DMS153 (cell line): ENCODE measurements around the gene ACKR3.

Experiments
- DNase-seq: peaks from one replicate; lab custom pipeline; 2025; lab: John Stamatoyannopoulos, UW

The ACKR3 gene

DNA sequence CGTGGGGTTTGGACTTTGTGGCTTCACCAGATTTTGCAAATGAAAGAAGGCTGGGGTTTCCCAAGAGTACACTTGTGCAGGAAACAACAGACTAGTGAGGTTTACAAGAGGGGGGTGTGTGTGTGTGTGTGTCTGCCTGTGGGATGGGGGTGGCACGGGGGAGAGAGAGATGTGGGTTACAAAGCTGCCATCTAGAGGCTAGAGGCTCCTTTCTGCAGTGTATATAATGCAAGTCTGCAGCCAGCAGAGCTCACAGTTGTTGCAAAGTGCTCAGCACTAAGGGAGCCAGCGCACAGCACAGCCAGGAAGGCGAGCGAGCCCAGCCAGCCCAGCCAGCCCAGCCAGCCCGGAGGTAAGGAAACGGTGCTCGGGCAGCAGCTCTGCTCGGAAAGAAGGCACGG, at the start of gene ACKR3:
Gene ACKR3 (plus strand): TSS at position 253 of the 401 bp plus-strand sequence. CDS start 10,641 bp downstream, outside the sequence.
- DNase-seq = peak; percentile 88

DNA sequence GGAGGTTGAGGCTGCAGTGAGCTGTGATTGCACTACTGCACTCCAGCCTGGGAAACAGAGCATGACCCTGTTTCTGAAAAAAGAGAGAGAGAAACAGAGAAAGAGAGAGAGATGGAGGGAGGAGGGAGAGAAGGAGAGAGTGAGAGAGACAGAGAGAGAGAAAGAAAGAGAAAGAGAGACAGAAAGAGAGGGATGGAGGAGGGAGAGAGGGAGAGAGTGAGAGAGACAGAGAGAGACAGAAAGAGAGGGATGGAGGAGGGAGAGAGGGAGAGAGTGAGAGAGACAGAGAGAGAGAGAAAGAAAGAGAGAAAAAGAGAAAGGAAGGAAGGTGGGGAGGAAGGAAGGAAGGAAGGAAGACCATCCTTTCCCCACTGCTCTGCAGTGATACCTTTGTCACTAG, 48.1 kb upstream of the ACKR3 start:
- DNase-seq = no peak

DNA sequence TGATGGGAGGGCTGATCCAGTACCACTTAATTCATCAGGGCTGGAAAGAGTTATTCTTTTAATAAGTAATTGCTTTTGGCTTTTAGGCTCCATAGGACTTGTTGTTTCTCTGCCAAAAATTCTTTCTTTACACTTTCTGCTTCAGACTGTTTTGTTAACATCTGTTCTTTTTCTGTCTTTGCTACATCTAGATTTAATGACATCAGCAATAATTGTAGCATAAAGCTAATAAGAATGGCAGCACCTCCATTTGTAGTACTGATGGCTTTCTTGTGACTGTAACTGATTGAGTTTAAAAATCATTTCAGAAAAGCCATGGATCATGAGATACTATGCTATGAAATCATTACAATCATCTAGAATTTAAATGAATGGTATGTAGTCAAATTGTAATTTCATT, 46.4 kb upstream of the ACKR3 start:
- DNase-seq = no peak

DNA sequence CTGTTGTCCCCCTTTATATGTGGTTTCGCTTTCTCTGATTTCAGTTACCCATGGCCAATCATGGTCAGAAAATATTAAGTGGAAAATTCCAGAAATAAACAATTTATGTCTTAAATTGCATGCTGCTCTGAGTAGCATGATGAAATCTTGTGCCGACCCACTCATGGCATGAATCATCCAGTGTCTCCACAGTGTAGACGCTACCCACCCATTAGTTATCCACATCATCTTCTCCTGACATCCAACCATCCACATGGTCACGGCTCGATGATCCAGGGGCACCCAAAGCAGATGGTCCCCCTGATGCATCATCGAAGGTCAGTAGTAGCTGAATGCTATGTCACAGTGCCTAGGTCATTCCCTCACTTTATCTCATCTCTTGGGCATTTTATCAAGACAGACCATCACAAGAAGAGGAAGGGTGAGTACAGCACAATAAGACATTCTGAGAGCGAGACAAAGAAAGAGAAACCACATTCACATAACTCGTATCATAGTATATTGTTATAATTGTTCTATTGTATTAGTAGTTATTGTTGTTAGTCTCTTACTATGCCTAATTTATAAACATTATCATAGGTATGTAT, 44.1 kb upstream of the ACKR3 start:
- no peak for DNase-seq

DNA sequence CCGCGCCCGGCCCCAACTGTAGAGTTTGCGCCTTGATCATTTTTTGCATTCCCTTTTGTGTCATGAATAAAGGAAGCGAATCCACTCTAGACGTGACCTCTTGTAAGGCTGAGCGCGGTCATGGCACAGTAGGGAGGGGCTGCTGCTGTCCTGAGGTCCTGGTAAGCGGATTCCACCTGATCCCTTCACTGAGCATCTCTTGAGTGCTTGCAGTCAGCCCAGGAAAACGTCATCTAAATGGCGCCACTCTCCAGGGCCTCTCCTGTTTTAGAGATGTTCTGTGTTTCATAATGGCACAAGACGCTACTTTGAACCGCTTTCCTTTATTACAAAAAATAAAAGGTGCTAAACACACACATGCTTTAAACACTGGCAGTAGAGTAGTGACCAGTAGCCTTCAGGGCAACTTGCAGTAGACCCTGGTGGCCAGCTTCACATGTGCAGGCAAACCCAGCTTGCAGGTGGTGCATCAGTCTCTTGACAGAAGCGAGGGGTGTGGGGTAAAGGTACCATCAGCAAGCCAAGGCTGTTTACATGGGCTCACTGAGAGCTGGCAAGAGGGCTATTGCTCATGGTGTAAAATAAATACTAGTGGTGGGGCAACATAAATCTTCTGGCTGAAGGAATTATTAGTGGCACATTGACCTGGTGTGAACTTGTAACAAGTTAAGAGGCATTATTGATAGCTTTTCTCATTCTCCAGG, 43.0 kb upstream of the ACKR3 start:
- DNase-seq = peak; percentile 77

DNA sequence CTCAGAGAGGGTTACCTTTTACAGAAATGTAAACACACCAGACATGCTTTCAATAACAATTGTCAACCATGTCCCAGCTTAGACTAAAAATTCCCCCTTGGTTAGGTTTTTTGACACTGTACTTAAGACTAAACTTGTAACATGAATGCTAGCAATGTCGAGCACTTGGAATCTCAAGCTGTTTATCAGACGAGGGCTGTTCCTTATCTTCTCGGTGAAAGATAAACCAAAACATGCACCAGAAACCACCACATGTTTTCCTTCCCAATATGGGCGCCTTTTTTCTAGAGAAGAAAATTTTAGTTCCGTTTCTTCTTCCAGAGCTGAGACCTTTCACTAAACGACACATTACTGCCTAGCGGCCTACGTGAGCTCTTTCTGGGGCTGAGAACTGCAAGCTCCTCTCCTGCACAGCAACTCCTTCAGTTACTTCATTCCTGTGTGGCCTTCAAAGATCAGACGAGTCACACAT, 42.4 kb upstream of the ACKR3 start:
- DNase-seq = no peak

DNA sequence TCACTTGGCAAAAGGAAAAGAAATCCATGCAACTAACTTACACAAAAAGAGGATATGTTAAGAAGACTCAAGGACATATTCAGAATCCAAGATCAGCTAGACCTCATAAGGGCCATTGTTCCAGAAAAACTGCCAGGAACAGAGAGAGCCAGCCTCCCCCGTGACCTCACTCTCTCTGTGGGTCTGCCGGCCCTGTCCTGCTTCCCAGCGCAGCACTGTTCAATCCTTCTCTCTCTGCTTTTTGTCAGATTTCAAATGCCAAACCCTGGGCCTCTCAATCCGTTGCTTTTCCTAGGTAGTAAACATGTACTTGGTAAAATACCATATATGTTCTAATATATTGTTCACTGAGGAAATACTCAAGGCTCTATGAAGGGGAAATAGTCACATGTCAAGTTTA, 40.0 kb upstream of the ACKR3 start:
- DNase-seq = no peak

DNA sequence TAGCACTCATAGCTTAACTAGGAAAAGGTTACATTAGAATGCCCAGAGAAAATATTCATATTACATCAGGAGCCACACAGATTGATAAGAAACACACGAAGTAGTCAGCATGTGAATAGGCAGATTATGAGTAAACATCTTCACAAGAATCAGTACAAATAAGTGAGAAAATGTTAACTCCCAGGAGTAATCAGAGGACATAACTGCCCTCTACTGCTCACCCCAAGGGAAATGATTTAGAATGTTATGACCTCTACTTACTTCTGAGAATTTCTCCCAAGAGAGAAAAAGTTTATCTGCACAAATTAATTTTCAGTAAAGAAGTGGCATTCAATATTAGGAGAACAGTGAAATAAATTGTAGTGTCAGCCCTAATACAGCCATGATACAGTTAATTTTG, 39.1 kb upstream of the ACKR3 start:
- no peak for DNase-seq

DNA sequence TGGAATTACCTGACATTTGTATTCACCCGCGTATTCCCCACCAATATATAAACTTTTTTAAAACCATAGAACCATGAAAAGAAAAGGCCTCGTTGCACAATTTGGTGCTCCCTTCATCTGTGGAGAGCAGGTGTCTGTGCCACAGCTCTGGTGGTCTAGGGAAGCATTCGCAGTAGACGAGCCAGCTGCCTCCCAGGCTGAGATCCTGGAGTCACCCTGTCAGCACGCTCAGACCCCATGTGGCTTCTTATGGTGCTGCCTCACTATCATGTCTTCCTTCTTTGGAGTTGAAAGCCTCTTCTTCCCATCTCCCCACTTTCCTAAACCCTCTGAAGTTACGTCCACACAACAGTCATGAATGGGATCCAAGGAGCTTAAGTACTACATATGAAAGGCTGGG, 38.4 kb upstream of the ACKR3 start:
- DNase-seq = no peak

DNA sequence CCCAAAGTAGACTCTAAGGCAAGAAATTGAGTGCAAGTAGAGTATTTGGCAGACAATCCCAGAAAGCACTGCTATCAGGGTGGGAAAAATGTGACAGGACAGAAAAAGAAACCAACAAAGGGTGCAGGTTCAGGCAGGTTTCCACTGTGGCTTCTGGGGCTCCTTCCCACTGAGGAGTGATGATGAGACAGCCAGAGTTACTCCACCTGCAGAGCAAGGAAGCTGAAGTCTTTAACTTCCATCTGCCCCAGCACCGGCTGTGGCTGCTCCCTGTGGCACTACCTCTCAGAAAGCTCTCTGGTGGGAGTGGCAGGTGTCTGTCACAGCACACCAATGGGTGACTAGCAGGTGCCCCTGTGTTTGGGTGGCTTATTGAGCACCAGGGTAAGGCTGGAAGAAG, 37.6 kb upstream of the ACKR3 start:
- DNase-seq = no peak

DNA sequence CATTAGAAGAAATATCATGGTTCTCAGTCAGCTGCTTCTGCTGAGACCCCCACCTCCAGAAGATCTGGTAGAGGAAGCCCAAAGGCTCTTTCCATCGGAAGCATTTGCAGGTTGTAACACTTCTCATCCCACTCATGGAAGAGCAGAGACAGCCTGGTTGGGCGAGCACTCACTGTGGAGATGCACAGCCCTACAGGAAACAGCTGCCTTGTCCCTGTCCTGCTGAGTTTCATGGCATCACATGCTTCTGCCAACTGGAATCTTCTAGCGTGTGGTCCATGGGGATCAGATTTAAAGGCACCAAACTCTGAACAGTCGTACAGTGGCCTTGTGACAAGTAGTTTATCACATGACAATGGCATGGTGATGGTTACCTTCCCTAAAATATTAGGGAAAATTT, 36.3 kb upstream of the ACKR3 start:
- no peak for DNase-seq

DNA sequence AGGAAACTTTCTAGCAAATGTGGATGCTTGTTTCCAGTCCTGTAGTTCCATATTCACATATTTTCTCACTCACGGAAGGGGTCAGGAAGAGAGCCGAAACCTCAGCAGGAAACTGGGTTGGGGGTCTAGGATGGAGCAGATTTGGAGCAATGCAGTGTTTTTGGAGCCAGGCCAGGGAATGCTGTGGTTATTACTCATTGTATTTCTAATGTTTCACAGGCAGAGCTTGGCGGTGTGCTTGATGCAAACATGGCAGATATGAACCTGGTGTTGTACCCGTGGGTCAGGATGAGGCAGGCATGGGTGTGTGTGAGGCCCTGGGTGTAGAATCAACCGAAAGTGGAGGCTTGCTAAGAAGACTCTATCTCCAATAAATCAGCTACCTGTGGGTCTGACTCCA, 34.6 kb upstream of the ACKR3 start:
- no peak for DNase-seq

DNA sequence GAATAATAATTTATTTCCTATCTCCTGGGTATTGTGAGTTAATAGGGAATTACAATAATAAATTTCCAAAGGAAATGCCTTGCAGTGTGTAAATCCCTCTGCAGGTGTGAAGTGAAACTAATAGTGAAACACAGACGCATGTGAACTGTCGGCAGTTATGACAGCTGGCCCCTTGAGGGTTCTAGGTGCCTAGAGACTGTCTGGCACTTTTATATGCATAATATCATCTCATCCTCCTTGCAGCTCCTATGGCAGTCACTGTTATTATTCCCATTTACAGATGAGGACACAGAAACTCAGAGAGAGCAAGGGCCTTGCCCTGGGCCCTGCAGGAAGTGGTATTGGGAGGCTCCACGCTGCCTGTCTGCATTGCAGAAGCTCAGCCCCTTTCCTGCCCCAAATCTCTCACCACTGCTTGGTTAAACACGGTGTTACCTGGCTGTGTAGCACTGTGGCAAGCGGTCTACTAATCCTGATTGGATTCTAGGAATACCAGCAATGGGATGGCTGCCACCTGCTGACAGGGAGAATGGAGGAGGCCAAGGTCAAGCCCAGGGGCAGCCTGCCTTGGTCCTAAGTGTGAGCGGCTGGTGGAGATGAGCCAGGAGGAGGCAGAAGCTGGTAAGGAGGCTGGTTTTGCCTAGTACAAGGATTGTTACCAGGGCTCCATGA, 32.8 kb upstream of the ACKR3 start:
- DNase-seq = no peak

DNA sequence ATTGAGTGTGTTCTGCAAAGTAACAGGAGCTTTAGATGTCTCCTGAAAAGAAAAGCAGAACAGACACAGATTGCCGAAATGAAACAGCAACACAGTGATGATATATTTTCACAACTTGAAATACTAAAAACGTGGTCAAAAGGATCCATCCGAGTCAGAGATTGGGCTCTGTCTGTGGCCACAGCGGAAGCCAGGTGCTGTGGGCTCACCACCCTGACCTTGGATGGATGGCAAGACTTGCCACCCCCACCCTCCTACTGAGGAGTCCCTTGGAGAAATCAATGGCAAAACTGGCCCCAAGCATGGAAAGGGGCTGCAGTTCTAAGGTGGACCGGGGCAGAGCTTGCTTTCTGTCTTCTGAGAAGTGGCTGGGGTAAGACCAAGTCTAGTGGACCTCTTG, 31.4 kb upstream of the ACKR3 start:
- no peak for DNase-seq

DNA sequence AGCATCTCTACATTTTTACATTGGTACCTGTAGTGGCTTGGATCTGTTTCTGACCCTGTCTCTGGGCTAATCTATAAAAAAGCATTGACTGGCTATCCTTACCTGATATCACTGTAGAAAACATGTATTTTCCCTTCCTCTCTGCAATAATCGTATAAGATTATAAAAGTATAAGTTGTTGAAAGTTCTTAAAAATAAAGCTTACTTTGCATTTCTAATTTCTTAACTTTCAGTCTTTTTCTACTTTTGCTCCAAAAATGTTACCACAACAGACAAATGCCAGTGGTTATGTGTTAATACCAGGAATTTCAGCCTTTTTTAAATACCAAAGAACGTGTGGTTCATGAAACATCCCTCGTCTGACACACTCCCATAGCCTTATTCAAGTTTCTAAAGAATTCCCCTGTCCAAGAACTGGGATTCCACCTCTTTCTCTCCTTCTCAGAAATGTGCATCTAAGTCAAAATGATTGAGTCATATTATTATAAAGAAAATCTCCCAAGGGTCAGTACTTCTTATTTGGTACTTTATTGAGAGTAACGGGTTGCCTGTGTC, 28.5 kb upstream of the ACKR3 start:
- DNase-seq = no peak

DNA sequence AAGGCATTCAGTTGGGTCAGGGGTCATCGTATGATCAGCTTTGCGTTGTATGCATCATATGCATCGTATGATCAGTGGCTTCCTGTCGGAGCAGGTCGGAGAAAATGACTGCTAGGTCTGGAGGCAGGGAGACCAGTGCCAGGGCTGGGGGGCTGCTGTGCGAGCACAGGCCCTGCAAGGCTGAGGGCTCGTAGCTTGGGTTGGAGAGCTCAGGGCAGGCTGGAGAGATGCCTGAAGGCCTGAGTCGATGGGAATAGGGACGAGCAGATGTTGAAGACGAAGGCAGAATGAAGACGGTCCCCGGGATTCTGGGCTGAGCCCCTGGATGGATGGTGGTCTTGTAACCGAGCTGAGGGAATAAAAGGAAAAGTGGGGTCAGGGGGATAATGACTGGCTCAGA, 25.3 kb upstream of the ACKR3 start:
- DNase-seq = no peak

DNA sequence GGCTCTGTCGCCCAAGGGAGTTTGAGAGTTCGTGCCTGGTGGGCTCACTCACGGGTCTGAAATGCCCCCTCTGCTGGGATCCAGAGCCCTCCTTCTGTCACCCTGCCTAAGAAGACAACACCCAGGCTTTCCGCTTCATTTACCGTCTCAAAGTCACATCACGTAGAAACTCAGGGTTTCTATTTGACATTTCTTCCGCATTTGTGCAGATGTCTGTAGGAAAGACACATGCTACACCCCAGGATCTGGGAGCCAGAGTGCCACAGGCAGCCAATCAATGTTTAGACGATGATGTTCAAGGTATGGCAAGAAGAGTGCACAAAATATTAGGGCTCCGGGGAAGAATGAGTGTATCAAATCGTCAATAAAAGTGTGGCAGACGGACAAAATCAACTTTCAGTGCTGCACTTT, 24.4 kb upstream of the ACKR3 start:
- DNase-seq = no peak

DNA sequence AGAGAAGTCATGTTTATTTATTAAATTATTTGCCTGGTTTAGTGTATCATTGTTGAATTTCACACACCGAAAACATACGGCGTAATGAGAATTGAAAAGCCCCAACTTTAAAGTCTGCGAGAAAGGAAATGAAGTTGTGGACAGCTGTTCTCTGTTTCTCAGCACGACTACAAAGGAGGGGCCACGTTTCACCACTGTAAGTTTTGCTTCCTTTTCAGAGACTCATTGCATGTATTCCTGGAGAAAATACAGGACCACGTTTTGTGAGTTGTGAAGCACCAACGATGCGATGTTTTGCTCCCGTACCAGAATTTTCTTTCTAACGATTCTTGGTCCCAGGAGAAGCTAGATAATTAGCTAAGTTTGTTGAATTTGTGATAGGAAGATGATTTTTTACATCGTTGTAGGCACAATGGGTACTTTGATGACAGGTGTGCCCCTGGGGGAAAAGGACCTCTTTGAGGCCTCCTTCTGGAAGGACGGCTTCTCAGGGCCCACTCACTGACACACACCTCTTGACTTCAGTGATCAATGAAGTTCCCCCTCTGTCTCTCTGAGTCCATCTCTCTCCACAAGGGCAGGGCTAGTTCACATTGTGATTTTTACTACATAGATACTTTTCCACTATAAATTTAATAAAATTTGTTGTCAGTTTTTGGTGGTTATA, 23.7 kb upstream of the ACKR3 start:
- DNase-seq = no peak

DNA sequence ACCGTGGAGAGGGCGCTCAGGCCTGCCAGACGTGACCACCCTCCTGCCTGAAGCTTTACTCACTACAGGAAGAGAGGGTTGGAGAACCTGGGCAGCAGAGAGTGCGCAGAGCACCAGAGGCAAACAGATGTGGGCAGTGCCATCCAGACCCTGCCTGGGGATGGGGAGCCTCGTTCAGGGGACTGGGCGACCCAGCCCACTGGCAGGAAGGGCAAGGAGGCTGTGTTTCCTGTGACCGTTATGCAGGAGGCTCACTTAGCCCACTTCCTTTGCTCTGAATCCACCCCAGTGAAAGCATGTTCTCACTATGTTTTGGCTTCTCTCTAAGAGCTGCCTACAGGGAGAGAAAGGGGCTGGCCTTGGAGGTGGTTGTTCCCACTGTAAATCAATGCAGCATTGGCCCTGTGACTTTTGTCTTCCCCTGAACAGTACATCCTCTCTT, 23.0 kb upstream of the ACKR3 start:
- no peak for DNase-seq

DNA sequence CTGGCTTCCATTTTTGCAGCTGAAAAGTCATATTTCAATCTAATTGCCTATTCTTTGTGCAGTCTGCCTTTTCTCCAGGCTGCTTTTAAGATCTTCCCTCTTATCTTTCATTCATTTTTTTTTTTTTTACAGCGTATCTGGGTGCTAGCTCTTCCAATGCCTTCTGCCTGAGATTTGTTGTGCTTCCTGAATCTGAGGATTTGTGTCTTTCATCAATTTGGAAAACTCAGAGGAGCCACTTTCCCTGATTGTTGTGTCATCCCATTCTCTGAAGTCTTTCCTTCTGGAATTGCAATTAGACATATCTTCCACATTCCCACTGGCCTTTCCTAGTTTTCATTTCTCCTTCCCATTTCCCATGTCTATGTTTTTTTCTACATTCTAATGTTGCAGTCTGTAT, 21.9 kb upstream of the ACKR3 start:
- no peak for DNase-seq

DNA sequence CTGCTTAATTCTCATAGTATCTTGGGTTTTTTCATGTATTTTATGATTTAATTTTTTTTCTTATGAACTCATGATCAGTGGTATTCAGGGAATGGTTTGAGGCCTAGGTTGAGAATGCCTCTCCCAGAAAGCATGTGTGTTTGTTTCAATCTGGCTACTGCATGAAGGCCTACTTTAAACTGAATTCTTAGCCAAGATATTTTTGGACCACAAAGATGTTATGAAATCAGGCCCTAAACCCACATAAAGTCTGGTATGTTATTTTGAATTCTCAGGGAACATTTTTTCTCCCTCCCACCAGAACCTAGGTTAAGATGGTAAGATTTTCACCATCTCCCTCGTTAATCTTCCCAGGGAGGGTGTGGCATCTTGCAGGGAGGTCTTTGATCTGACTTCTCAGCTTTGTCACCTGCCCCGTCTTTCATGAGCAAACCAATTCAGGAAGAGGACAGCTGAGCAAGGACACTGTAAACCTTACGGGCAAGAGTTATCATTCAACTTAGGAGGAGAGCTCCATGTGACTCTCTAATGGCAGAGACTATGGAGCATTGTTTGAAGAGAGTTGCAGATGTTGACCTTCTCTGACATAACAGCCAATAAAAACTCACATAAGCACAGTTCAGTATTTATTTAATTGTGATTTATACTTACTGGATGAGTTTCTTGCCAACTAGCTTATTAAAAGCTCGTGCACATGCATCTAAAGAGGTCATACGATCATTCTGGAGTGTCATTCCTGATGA, 21.3 kb upstream of the ACKR3 start:
- DNase-seq = peak; percentile 72

DNA sequence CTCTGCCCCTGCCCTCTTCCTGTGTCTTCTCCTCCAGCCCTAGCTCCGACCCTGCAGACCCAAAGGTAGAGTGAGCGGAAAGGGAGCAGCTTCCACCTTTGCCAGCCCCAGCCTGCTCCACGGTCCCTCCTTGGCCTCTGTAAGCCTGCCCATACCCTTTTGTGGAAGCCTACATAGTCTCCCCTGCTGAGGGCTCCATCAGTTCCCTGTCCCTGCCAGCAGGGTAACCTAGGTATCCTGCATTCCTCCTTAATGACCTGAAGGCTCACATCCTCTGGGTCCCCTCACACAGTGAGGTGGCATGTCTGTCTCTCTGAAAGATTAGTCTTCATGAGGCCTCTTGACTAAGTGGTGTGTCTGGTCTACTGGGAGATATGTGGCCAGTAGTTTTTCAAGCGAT, 20.5 kb upstream of the ACKR3 start:
- DNase-seq = no peak
